Lower leg skin (tissue), 3 donors: Measurements from ENCODE around the gene KAZN.

ENCODE experiments used
- CTCF ChIP-seq, 3 donors: fragments of 450-650 bp; IDR thresholded peaks; one replicate each; pipeline ENCODE4 v1.5.1; 2016; ENCODE audit warnings: antibody characterized with exemption in 3 of 3, mild to moderate bottlenecking in 3 of 3, moderate library complexity in 2 of 3
- POLR2A ChIP-seq, 2 donors: fragments of 450-650 bp; IDR thresholded peaks; one replicate each; pipeline ENCODE4 v1.6.1; 2016 to 2017; ENCODE audit warnings: antibody characterized with exemption in 2 of 2, mild to moderate bottlenecking in 1 of 2, moderate library complexity in 1 of 2

GRCh38 chr1:15148475-15148874 lies 550.0 kb downstream of the KAZN start:
- no peak for TF ChIP-seq CTCF (IDR thresholded peaks at IDR 0.05)
- TF ChIP-seq POLR2A (IDR thresholded peaks at IDR 0.05), result no peak
